ENCODE data around the gene RGS17.

Gene RGS17

DNA sequence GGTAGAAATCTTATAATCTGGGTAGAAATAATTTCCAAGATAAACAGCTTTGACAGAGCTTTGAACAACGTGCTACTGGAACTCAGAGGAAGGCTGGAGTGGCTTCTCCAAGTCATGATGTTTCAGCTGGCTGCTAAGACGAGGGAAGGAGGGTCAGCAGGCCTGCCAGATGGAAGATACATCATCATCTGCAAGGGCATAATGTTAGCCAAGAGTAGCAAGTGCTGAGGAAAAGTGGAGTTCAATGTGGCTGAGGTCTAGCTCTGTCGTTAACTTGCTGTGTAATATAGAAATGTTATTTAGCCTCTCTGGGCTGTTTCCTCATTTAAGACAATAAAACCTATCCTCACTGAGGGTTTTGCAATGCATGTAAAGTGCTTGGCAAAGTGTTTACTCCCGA, 35.1 kb downstream of the RGS17 start:
- TF ChIP-seq, protein P1, sequence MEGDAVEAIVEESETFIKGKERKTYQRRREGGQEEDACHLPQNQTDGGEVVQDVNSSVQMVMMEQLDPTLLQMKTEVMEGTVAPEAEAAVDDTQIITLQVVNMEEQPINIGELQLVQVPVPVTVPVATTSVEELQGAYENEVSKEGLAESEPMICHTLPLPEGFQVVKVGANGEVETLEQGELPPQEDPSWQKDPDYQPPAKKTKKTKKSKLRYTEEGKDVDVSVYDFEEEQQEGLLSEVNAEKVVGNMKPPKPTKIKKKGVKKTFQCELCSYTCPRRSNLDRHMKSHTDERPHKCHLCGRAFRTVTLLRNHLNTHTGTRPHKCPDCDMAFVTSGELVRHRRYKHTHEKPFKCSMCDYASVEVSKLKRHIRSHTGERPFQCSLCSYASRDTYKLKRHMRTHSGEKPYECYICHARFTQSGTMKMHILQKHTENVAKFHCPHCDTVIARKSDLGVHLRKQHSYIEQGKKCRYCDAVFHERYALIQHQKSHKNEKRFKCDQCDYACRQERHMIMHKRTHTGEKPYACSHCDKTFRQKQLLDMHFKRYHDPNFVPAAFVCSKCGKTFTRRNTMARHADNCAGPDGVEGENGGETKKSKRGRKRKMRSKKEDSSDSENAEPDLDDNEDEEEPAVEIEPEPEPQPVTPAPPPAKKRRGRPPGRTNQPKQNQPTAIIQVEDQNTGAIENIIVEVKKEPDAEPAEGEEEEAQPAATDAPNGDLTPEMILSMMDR (IDR thresholded peaks at IDR 0.05; ENCODE audit: low read depth, low read length, missing control alignments), result no peak
- H3K4me3 ChIP-seq (ENCODE audit: low read depth, low read length), result no peak overlapping the region
- no peak for DNase-seq (ENCODE audit: low read depth)

DNA sequence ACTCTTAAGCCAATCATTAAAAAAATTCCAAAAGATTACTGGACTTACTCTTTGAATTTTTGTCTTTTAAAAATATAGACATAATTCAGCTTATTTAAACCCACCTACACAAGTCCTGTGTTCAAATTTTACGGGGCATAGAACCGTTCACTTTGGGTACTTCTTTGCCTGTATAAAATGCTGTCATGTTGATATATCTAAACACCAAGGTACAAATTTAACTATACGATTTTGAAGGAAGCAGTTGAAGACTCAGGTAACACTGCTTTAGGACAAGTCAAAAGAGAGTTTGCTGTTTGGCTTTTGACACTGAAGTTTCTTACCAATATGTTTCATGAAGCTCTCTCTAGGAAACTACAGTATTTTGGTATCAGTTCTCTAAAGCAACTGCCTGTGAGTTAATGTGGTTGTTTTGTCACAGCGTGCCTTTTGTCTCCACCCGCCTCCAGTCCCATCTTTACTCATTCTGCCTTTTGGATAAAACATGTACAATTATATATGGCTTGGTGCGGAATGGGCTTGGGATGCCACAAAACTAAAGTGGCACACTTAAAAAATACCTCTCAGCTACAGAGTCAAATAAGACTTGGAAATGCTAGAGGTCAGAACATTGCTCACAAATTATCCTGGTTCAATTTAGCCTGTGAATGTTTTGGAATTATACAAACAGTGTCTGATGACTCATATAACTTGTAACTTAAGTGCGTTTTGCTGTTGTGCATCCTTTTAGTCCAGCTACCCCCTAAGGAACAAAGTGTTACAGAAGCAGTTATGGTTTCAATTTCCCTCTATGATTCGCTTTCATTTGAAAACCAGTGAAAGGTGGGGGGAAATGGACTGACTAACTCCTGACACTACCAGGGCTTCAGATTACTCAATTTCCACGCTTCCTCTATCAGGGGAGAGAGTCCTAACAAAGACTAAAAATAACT, 38.7 kb downstream of the RGS17 start:
- no peak overlapping the region for H3K4me3 ChIP-seq (ENCODE audit: low read depth, low read length)
- TF ChIP-seq, protein P1 (IDR thresholded peaks at IDR 0.05; ENCODE audit: low read depth, low read length, missing control alignments), result no peak

DNA sequence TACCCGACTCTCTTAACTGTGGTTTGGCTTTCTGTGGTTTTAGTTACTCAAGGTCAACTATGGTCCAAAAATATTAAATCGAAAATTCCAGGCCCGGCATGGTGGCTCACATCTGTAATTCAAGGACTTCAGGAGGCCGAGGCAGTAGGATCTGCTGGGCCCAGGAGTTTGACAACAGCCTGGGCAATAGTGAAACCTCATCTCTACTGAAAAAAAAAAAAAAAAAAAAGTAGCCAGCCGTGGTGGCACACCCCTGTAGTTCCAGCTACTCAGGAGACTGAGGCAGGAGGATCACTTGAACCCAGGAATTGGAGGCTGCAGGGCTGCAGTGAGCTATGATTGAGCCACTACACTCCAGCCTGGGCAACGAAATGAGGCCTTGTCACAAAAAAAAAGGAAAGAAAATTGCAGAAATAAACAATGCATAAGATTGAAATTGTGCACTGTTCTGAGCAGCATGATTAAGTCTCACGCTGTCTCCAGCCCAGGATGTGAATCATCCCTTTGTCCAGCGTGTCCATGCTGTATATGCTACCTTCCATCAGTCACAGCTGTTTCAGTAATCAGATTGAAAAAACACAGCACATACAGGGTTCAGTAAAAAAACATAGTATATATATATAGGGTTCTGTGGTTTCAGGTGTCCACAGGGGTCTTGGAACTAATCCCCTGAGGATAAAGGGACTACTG, 40.7 kb downstream of the RGS17 start:
- TF ChIP-seq, protein P1 (IDR thresholded peaks at IDR 0.05; ENCODE audit: low read depth, low read length, missing control alignments), result no peak
- H3K4me3 ChIP-seq (ENCODE audit: low read depth, low read length), result no peak overlapping the region
- no peak for DNase-seq (ENCODE audit: low read depth)

More for the DNA sequence above, 38.7 kb downstream of the RGS17 start:
- no peak for DNase-seq (ENCODE audit: low read depth)

DNA sequence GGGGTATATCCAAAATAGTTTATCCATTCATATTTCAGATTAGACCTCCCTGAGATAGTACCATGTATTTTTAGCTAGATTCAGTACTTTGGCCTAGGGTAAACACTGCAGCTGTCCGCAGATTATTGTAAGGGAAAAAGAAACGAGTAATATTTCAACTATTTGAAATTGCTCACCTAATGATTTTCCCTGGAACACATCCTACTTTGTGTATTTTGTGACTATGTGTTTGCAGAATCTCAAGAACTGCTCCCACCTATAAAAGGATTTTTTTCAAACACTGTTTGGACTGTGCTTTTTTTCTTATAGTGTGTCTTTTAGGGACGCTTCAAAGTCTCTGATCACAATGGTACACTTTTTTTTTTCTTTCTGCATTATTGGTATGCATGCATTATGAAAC, 42.3 kb downstream of the RGS17 start:
- no peak for DNase-seq (ENCODE audit: low read depth)
- no peak overlapping the region for H3K4me3 ChIP-seq (ENCODE audit: low read depth, low read length)
- TF ChIP-seq, protein P1 (IDR thresholded peaks at IDR 0.05; ENCODE audit: low read depth, low read length, missing control alignments), result no peak

DNA sequence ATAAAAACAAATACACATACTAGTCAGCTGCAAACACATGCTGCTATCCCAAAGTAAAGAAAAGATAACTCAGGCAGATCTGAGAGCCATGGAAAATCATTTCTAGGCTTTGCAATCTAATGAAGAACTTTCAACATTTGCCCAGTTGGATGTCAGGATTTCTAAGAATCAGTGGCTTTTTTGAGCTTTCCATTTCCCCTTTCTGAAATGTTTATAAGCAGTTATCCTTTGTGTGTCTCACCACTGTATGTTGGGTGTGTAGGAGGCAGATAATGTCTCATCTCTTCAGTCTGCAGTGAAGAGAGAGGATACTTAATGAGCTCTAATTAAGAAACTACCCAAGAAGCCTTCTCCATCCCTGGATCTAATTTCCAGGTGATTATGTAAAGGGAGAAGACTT, 43.6 kb downstream of the RGS17 start:
- DNase-seq (ENCODE audit: low read depth), result no peak
- TF ChIP-seq, protein P1 (IDR thresholded peaks at IDR 0.05; ENCODE audit: low read depth, low read length, missing control alignments), result no peak
- no peak overlapping the region for H3K4me3 ChIP-seq (ENCODE audit: low read depth, low read length)

DNA sequence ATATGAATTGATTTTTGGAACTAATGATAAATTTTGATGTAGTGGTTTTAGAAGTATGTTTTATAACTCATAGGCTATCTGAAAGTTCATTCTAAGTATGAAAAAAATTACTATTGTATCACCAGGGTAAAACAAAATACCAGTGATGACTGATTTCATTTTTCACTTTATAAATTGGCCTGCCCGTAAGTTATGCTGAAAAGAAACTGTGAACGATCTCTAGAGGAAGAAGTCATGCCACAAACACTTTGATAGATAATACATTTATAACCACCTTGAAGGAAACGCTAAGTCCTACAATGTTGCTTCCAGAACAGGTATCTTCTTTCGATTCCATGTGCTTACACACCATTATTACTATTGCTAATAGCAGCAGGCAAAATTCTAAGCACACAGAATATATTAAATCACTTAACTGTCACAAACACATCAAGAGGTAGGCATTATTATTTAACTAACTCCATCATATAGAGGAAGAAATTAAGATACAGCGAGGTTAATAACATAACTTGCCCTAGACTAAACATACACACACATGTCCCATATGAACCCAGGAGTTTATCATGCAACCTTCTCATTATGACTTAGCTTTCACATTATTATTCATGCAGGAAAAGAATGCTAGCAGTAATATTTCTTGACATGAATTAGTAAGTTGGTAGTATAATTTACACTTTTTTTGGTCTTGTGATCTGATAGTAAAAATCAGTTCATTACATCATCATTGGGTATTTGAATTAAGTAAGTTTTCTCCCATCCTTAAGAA, 44.7 kb downstream of the RGS17 start:
- no peak overlapping the region for H3K4me3 ChIP-seq (ENCODE audit: low read depth, low read length)
- TF ChIP-seq, protein P1 (IDR thresholded peaks at IDR 0.05; ENCODE audit: low read depth, low read length, missing control alignments), result no peak
- no peak for DNase-seq (ENCODE audit: low read depth)
